ENCODE measurements around the gene UBE2D2.

Gene UBE2D2

DNA sequence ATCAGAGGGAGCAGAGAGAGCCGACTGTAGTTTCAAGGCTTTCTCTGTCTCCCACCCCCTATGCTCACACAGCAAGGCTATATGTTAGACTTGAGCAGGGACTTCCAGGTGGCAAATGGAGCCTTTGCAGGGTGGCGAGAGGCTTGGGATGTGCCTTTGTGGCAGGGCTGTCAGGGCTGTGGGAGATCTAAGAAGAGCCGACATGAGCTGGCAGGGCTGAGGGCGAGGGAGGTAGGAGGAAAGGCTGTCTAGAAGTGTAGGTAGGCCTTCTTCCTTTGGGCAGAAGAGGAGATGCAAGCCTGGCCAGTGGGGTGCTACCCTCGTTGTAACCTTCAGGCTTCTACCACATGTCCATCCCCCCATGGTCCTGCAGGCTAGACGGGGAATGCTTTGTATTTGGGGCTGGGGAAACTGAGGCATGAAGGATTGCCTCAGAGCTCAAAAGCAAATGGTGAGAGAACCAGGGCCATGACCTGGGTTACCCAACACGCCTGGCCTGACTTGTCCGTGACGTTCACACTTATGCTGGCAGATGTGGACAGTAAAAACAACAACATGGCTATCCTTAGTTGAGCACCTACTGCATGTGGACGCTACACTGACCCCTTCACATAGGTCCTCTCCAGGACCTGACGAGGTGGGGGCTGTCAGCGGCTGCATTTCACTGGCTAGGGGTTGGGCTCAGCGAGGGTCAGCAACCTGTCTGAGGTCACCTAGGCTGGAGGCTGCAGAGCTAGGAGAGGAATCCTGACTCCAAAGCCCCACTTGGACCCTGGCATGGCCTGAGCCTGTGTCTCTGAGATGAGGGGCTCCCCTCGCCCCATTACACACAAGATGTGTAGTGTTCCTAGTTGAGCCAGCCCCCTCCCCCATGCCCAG, 102.3 kb downstream of the UBE2D2 start:
- no peak for DNase-seq

DNA sequence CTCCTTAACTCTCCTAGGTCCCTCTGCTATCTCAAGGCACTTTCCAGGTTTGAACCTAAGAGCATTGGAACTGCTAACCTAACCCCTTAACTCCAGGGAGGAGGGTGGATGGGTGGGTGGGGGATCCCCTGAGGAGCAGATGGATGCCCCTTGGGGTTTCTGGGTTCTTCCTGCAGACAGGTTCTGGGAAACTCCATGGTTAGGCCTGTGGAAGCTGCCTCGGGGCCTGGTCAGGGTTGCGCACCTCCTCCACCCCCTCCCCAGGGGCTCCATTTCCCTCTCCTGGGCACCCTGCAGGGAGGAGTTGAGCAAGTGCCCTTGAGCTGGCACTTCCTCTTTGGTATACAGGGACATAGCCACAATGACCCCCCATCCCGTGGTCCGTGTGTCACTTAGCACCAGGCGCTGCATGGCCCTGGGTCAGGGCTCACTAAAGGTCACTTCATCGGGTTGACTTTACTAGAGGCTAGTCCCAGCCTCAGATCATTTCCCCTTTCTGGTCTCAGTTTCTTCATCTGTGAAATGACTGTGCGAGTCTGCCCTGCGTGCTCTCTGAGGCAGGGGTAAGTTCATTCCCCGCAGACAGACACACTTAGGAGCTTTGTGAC, 103.1 kb downstream of the UBE2D2 start:
- no peak for DNase-seq

DNA sequence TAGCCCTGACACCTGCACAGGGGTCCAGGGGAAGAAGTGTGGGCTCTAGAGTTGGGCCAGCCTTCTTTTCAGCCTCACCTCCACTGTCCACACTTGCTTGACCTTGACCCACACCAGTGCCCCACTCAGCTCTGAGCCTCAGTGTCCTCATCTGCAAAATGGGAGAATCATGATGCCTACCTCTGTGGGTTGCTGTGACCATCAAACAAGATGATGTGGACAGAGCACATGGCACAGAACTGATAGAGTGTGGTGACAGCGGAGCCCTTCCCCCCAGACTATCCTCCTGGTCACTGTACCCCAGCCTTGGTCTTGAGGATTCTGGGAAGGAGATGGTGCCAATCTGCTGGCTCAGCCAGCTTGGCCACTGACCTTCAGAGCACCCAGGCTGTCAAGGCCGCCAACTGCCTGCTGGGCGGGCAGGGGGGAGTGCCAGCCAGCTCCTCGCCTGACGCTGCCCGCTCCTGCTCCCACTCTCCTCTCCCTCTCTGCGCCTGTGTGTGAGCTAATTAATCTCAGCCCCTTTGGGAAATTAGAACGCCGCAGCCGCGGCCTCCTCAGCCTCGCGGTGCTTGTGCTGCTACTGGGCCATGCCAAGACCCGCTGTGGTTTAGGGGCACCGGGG, 103.7 kb downstream of the UBE2D2 start:
- no peak for DNase-seq

DNA sequence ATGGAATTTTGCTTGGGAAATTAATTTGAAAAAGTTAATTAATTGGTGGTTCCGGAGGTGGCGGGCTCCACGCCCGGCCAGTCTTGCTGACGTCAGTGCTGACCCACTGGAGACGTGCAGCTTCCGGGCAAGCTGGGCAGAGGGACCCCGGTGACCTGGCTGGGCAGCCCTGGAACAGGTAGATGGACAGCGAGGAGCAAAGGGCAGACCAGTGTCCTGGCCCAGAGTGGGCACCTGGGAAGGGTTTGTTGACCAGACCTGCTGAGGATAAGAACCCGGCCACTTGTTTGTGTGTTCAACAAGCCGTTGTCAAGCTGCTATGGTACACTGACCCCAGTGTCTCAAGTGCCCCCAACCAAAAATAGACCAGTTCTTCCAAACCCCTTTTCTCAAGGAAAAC, 104.5 kb downstream of the UBE2D2 start:
- no peak for DNase-seq

DNA sequence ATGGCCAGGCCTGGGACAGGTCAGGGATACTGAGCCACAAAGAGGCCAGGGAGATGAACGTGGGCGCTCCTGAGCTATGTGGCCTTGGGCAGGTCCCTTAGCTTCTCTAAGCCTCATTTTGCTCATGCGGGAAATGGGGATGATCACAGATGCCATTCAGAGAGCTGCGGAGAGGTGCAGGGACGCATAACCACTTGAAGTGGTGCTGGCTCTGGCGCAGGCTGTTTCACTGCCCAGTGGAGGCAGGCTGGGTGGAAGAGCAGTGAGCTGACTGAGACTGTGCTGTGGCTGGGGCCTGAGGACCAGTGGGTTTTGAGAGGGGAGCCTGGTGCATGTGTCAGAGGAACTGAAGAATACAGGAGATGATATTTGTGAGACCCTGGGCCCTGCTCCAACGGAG, 105.4 kb downstream of the UBE2D2 start:
- DNase-seq = no peak

DNA sequence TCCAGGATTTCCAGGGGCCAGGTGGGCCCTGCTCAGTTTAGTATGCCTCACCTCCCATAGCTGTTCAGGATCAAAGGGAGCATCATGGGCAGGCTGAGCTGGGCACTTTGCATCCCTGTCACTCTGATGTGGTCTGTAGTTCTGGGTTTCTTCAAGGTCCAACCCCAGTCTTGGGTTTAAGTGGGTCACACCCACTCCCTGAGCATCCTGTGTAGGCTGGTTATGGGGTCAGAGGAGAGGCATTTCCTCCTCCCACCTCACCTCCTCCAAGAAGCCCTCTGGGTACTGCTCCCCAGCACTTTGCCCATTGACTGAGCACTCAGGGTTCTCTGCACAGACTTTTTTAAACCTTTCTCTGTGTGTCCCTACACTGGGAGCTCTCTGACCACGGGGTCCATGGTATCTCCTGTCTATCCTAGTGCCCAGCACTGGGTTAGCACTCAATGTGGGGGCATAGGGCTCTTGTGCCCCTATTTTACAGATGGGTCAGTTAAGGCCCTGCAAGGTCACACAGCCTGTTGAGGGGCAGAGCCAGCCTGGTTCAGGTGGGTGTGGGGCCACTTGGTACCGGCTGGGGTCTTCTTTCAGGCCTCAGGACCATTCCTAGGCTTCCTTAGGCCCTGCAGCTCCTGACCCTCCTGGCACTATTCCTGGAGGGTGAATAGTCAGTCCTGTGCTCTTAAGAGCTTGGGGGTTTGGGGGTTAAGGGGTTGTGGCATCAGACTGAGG, 106.0 kb downstream of the UBE2D2 start:
- no peak for DNase-seq

DNA sequence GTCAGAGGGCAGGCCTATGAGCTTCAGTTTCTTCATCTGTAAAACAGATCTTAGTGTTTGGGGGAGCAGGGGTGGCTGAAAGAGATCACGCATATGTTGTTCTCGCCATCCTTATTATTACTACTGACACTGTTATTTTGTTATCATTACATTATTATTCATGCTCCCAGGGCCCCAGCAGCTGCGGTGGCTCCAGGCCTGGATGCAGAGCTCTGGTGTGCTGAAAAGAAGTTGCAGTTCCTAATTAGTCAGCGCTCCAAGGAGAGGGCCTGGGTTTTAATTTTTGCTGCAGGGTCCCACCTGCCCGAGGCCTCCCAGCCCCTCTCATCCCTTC, 106.6 kb downstream of the UBE2D2 start:
- no peak for DNase-seq

DNA sequence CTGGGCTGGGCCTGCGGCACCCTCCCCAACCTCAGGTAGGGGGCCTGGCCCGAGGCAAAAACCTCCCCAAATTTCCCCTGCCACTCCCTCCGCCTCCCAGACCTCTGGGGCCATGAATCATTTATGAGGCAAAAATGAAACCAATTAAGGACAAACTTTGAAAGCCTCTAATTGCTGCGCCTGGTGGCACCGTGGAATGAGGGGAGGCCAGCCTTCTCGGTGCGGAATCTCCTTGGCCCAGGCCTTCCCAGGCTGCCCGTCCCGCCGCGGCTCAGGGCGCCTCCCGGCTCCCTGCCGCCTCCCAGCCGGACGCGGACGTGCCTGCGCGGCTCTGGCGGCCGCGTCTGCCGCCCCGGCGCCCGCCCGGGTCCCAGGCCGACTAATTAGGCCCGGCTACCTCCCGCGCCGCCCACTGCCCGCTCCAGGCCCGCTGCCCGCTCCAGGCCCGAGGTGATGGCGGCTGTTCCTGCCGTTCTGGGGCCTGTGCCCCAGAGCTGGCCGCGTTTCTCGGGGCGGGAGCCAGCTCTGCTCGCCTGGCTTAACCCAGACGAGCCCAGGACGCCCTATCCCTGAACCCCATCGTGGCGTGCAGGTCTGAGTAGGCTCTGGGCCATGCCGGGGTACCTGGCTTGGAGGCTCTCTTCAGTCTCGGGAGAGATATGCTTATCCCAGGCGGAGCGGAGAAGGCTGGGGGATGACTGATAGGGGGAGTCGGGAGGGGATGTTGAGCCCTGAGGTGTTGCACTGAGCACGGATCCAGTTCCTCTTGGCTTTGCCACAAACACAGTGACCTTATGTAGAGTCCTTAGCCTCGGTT, 107.1 kb downstream of the UBE2D2 start:
- no peak for DNase-seq

DNA sequence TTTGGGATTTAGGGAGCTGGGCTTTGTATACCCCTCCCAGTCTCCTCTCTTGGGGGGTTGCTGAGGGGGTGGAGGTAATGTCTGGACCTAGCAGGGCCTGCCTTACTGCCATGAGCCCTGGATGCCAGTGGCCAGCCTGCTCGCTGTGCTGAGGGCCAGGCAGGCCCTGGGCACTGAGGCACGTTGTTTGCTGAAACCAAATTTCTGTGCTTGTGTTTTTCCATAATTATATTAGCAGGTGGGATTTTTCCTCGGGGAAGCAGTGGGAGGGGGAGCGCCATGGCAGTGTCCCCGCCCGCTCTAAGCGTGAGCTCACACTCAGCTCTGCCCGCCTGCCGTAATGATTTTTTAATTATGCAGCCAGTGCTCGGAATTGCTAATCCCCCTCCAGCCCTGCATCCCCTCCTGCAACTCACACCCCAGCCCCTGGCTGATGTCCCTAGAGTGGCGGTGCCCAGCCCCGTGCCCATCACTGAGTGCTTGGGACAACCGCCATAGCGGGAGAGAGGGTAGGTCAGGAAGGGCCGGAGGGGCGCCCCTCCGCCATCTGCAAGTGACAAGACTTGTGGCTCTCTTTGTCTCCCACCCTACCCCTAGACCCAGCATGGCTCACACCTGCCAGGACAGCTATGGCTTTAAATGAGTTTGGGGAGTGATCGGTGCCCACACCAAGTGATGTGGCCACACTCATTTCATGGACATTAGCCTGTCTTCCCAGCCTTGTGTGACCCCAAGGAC, 108.0 kb downstream of the UBE2D2 start:
- no peak for DNase-seq

DNA sequence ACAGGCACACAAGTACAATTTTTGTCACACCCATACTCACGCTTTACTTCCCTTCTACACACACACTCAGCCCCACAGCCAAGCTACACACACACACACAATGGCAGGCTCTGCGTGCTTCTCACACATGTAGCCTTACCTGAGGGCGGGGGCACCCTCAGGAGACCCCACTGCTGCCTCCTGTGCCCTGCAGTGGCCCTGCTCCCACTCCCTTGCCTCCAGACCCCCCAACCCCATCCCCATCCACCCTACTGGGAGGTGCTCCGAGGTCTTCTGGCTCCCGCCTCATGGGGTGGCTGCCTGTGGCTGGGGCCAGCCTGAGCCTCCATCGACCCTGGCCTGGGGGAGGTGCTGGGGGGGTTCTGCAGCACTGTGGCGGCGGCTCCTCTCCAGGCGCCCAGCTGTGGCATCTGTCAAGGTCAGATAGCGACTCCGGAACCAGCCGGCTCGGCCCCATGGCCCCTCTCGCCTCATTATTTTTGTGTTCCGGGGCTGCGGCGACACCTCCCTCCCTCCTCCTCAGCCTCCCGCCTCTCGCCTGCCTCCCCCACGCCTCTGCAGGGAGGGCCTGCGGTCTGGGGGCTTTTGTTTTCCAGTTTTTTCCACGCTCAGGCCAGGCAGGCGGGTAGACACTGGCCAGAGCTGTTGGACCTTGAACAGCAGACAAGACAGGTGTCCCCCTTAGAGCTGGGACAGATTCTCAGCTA, 108.7 kb downstream of the UBE2D2 start:
- DNase-seq = no peak

DNA sequence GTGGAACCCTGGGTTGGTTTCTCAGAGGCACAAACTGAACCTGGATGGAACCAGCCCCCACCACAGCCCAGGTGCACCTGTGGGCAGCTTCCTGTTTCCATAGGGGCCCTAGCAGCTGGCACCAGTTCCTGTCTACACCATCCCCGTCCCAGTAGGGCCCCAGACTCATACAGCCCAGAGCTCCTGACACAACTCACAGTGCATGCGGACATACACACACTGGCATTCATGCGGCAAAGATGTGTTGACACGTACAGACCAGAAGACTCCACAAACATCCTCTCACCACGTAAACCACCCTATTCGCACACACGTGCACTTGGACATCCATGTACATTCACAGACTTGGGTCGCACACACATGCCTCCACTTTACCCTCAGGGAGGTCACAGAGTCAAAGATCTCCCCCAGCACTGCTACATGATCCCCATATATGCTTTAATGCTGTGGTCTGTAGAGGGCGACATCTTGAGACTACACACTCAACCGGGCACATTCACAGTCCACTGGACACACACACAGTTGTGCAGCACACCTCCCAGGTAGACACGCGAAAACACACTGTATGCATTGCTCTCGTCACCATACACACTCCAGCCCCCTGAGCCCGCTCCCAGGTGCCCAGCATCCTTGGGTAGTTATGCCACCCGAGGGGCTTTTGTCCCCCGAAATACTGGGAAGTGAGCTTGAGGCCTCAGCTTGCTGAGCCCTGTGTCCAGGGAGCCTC, 109.4 kb downstream of the UBE2D2 start:
- peak; percentile 58 for DNase-seq

DNA sequence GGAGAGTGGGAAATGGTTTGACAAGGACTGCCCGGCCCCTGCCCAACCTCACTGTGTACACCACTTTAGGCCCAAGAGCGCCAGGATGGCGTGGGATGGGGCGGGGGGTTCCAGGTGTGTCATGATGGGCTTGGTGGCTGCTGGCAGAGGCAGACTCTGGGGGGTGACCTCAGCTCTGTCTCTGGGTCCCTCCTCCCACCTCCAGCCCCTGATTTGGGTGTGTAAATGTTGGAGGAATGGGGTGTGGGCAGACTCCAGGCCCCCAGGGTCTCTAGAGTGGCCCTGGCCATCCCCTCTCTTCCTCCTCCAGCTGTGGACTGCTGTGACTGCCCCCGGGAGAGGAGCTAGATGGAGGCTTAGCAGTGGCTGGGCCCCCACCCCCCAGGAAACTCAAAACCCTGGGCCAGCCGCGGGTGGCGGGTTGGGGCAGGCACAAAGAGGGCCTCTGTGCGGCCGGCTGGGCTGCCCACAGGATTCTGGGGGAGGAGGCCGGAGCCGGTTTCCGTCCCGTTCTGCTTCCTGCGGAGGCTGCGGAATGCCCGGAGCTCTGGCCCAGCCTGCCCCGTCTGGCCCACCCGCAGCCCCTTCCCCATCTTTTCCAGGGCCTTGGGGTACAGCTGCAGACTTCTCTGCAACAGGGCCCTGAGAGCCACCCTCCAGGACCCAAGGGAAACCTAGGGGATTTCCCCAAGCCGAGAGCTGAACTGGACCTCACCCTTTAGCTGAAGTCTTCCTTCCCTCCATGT, 110.1 kb downstream of the UBE2D2 start:
- DNase-seq = no peak

DNA sequence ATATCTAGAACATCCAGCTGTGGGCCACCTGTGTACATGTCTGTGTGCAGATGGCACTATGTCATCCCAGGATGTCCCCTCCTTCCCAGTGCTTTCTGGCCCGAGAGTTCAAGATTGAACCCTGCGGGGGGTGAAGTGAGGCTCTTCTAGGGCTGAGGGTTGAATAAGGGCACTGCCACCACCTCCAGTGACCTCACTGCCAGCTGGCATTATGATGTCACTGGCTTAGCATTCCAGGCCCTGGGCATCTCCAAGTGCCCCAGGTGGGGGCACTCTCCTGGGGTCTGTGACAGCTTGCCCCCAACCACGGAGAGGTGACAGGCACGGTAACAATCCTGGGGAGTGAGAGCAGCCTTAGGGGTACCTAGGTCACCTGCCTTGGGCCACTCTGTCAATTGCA, 114.1 kb downstream of the UBE2D2 start:
- DNase-seq = no peak

DNA sequence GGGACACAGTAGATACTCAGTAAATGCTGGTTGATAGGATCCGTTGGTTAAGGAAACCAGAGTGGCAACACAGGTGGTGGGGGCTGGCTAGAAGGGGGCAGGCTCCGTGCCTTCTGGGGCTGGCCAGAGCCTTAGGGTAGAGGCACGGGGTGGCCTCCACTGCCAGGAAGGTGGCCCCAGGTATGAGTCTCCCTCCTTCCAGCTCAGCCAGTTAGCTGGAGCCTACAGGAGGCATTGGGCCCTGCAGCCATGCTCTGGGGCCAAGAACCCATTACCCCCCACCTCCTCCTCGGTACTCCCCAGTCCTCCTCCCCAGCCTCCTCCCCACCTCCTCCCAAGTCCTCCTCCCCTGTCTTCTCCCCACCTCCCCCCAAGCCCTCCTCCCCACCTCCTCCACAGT, 114.7 kb downstream of the UBE2D2 start:
- DNase-seq = no peak

DNA sequence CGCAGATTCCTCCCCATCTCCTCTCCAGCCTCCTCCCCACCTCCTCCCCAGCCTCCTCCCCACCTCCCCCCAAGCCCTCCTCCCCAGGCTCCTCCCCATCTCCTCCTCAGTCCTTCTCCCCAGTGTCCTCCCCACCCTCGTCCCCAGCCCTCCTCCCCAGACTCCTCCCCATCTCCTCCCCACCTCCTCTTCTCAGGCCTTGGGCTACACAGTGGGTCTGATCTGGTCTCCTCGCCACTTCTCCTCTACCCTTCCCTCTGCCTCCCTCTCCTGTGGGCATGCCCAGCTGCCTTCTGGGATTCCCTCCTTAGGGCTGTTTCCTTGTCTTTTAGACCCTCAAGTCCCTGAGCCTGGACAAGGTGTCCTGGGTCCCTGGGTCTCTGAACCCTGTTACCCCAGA, 115.3 kb downstream of the UBE2D2 start:
- DNase-seq = no peak

DNA sequence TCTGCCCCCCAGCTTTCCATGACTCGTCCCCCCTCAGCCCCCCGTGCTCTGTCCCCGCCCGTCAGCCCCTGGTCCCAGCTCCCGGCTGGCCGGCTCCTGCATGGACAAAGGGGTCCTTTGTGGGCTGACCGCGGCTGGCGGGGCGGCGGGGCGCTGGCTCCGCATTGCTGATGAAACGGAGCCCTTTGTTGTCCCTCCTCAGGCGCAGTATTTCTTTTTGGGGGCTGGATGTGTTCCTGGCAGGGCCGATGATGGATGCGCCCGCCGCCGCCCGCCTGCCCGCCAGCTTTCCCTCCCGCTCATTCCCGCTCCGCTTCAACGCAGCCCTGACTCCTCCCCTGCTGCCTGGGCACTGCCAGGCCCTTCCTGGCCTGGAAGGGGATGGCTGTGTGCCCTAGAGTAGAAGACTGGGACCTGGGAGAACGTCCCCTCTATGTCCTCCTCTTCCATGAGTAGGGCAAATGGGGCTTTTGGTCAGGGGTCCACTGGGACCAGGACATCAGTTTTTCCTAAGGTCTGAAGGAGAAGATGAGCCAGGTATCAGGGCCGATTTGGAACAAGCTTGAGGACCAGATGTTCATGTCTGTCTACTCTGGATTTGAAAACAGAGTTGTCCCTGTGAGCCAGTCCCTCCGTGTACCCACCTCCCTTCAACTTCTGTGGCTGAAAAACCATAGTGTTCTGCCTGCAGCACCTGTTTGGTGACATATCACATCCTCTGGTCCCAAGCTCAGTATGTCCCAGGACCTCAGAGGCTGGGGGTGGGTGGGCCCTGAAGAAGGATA, 116.0 kb downstream of the UBE2D2 start:
- no peak for DNase-seq

Data from NCI-H2107 (cell line).